AG09319 (cell line): ENCODE results near the gene TRPM8.

ENCODE experiments used
- DNase-seq: peaks from one replicate; pipeline ENCODE4 v3.0.0-alpha.2; 2010; ENCODE audit warnings: low read depth; ENCODE audit errors: extremely low read depth
- CTCF ChIP-seq: IDR thresholded peaks from 2 replicates; pipeline ENCODE4 v1.5.1; 2011; ENCODE audit warnings: low read depth, mild to moderate bottlenecking, inconsistent platforms, low read length, moderate library complexity

TRPM8 gene

GRCh38 chr2:234047361-234047760, 130.2 kb downstream of the TRPM8 start:
- no peak for DNase-seq
- no peak for TF ChIP-seq CTCF

- no peak for DNase-seq
- TF ChIP-seq CTCF = no peak
Observed at GRCh38 chr2:234048049-234048448, 130.9 kb downstream of the TRPM8 start.

GRCh38 chr2:234050455-234051135, 133.4 kb downstream of the TRPM8 start, which contains the start of gene SPP2:
Gene SPP2 (plus strand): TSS chr2:234050702. CDS start chr2:234050787, 85 bp downstream.
- no peak for TF ChIP-seq CTCF
- DNase-seq = no peak

GRCh38 chr2:234051374-234052070, 134.3 kb downstream of the TRPM8 start:
- no peak for TF ChIP-seq CTCF
- no peak for DNase-seq

GRCh38 chr2:234058881-234059280, 141.7 kb downstream of the TRPM8 start:
- DNase-seq = no peak
- TF ChIP-seq CTCF = no peak

GRCh38 chr2:234060236-234060635, 143.1 kb downstream of the TRPM8 start:
- DNase-seq = no peak
- TF ChIP-seq CTCF = no peak

- no peak for TF ChIP-seq CTCF
- DNase-seq = no peak
Observed at GRCh38 chr2:234061624-234062257, 144.6 kb downstream of the TRPM8 start.
